Activated CD4-positive, alpha-beta T cell treated with anti-CD3 and anti-CD28 coated beads for 36 hours (primary cell): ENCODE data around the gene MKNK1. TPM values are rescaled to one million over a fixed set of nuclear protein-coding genes. Genes with fewer than 3 reads are reported as not detected.
A peak's percentile ranks its signal among the peaks of the same experiment; 100 is the strongest.

ENCODE experiments used
- ATAC-seq: fragments of 200-7000 bp; cut with Tn5 transposase; one replicate; pipeline ENCODE4 v1.10.0; 2021; ENCODE audit warnings: mild to moderate bottlenecking, moderate library complexity
- CTCF ChIA-PET: fragments of 350-600 bp; sonication (Branson Sonifier 250); formaldehyde crosslinking; loops from one replicate; lab custom pipeline; 2021; ENCODE audit warnings: antibody characterized with exemption; lab: Charles Lee
- POLR2A ChIA-PET: fragments of 350-600 bp; sonication (Branson Sonifier 250); formaldehyde crosslinking; loops from one replicate; lab custom pipeline; 2021; ENCODE audit warnings: antibody characterized with exemption, inconsistent platforms; lab: Charles Lee
- DNase-seq: peaks from one replicate; pipeline ENCODE4 v3.0.0-alpha.2; 2020
- H3K27ac Mint-ChIP-seq: one replicate; pipeline ENCODE4 v1.8.0; 2021; ENCODE audit warnings: mixed read lengths
- H3K27me3 Mint-ChIP-seq: one replicate; pipeline ENCODE4 v1.8.0; 2021; ENCODE audit warnings: mixed read lengths
- H3K36me3 Mint-ChIP-seq: one replicate; pipeline ENCODE4 v1.8.0; 2021; ENCODE audit warnings: low read depth, mixed read lengths
- H3K4me1 Mint-ChIP-seq: one replicate; pipeline ENCODE4 v1.8.0; 2021; ENCODE audit warnings: mixed read lengths
- H3K4me3 Mint-ChIP-seq: one replicate; pipeline ENCODE4 v1.8.0; 2021; ENCODE audit warnings: mild to moderate bottlenecking, moderate library complexity, mixed read lengths
- H3K9me3 Mint-ChIP-seq: one replicate; pipeline ENCODE4 v1.8.0; 2021; ENCODE audit warnings: low read depth, mixed read lengths
- intact Hi-C, 2 experiments: fragments of 100-400 bp; cut with DNase I in 1 of 2; cut with micrococcal nuclease in 1 of 2; formaldehyde crosslinking; loops; one replicate each; pipeline versions ENCODE4 v1.14.2 to v1.15.1; 2022 to 2024; cut with DNase I, micrococcal nuclease
- total RNA-seq, 2 experiments: library from RNA; stranded (reverse); gene quantifications; one replicate each; pipeline ENCODE4 v1.2.3, GENCODE V29; 2021

Gene MKNK1
- total RNA-seq, 2 experiments from 2014 or later = 27.8 to 31.0 TPM

GRCh38 chr1:46536527-46536926 lies 67.5 kb downstream of the MKNK1 start:
- ChIA-PET POLR2A (no interaction called here), CTCF (interaction anchor here (1.5 kb wide), 1 partner anchor 94 kb away, joined by 6 read pairs; no protein-coding TSS in a partner anchor)
- Mint-ChIP-seq H3K4me3 (no peak overlapping the region), H3K9me3 (no peaks in the 10 kb centered on the region), H3K36me3 (no peaks in the 10 kb centered on the region), H3K4me1 (peaks cover 9% of the 10 kb centered on the region), H3K27me3 (peaks cover 14% of the 10 kb centered on the region), H3K27ac (no peak overlapping the region)
- DNase-seq (no peak), ATAC-seq (no peak)
- intact Hi-C loops = no loop called here

GRCh38 chr1:46535063-46535462 lies 69.0 kb downstream of the MKNK1 start:
- Mint-ChIP-seq H3K9me3 (no peaks in the 10 kb centered on the region), H3K27ac (no peak overlapping the region), H3K4me1 (peaks cover 9% of the 10 kb centered on the region), H3K4me3 (no peak overlapping the region), H3K36me3 (no peaks in the 10 kb centered on the region), H3K27me3 (peaks cover 11% of the 10 kb centered on the region)
- POLR2A ChIA-PET = no interaction called here
- intact Hi-C loops = no loop called here
- CTCF ChIA-PET = interaction anchor here (0.5 to 2.6 kb wide), 12 partner anchors 9 to 197 kb away, joined by 3 to 17 read pairs (median 4); no protein-coding TSS in a partner anchor
- ATAC-seq (no peak), DNase-seq (peak; percentile 53)

- no peaks in the 10 kb centered on the region for H3K36me3 Mint-ChIP-seq
- H3K27me3 Mint-ChIP-seq = peaks cover 20% of the 10 kb centered on the region
- peak overlapping the region; percentile 62 for H3K27ac Mint-ChIP-seq
- ATAC-seq (peak; percentile 52), DNase-seq (peak; percentile 64)
- H3K4me1 Mint-ChIP-seq = peaks cover 18% of the 10 kb centered on the region
- intact Hi-C loops = loop anchor here (1.0 to 5.0 kb wide), 2 partner anchors 192 to 194 kb away; no protein-coding TSS in a partner anchor
- POLR2A ChIA-PET = no interaction called here
- CTCF ChIA-PET = interaction anchor here (0.7 to 2.6 kb wide), 9 partner anchors 10 to 401 kb away, joined by 3 to 11 read pairs (median 4); partner anchors contain the start of gene PIK3R3
- H3K9me3 Mint-ChIP-seq = no peaks in the 10 kb centered on the region
- H3K4me3 Mint-ChIP-seq = peak overlapping the region; percentile 49
Measured at GRCh38 chr1:46533179-46533864, 70.7 kb downstream of the MKNK1 start.

DNA sequence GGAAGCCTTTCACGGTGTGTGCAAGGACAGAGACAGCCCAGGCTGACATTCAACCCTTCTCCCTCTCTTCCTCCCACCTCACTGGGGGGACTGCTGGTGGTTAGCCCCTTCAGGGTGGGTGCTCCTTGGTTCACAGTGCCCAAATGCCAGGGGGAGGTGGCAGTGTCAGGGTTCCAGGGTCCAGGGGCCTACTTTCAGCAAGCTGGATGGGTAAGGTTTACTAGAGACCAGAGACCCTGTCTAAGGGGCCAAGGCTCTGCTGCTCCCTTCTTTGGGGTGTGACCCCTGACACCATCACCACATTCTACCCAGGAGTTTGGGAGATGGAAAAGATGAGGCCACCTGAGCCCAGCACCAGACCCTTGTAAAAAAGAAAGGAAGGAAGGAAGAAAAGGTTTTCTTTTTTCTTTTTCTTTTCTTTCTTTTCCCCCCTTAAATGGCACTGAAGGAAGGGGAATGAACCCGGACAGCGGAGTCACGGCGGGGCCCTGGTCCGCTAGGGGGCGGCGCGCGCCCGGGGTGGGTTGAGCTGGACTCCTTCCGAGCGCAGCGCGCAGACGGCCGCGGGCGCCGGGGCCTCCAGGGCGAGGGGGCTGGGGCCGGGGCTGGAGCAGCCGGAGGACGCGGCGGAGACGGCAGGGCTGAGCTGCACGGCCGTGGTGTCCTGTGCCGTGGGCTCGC lies 71.4 kb downstream of the MKNK1 start:
- Mint-ChIP-seq H3K4me1 (peaks cover 18% of the 10 kb centered on the region), H3K4me3 (no peak overlapping the region), H3K27me3 (peaks cover 25% of the 10 kb centered on the region), H3K36me3 (no peaks in the 10 kb centered on the region), H3K27ac (no peak overlapping the region), H3K9me3 (no peaks in the 10 kb centered on the region)
- DNase-seq (peak; percentile 82), ATAC-seq (peak; percentile 63)
- ChIA-PET CTCF (interaction anchor here (0.7 to 2.6 kb wide), 10 partner anchors 8 to 400 kb away, joined by 3 to 11 read pairs (median 4); partner anchors contain the start of gene PIK3R3), POLR2A (no interaction called here)
- intact Hi-C loops = loop anchor here (1.0 to 5.0 kb wide), 2 partner anchors 193 to 195 kb away; no protein-coding TSS in a partner anchor

- ATAC-seq (peak; percentile 51), DNase-seq (peak; percentile 47)
- no peak overlapping the region for H3K27ac Mint-ChIP-seq
- intact Hi-C loops = loop anchor here in 1 of 2 experiments (5.0 kb wide), 1 partner anchor 195 kb away; no protein-coding TSS in a partner anchor
- H3K4me3 Mint-ChIP-seq = no peak overlapping the region
- POLR2A ChIA-PET = interaction anchor here (0.5 kb wide), 1 partner anchor 60 kb away, joined by 3 read pairs; no protein-coding TSS in a partner anchor
- H3K4me1 Mint-ChIP-seq = peaks cover 18% of the 10 kb centered on the region
- H3K36me3 Mint-ChIP-seq = no peaks in the 10 kb centered on the region
- H3K9me3 Mint-ChIP-seq = no peaks in the 10 kb centered on the region
- CTCF ChIA-PET = interaction anchor here (0.9 to 2.2 kb wide), 6 partner anchors 9 to 193 kb away, joined by 3 to 8 read pairs (median 4); no protein-coding TSS in a partner anchor
- H3K27me3 Mint-ChIP-seq = peaks cover 29% of the 10 kb centered on the region
Measured at GRCh38 chr1:46532095-46532494, 72.0 kb downstream of the MKNK1 start.

- POLR2A ChIA-PET = no interaction called here
- no peak overlapping the region for H3K27ac Mint-ChIP-seq
- H3K27me3 Mint-ChIP-seq = peaks cover 32% of the 10 kb centered on the region
Measured at GRCh38 chr1:46530791-46531409, 73.2 kb downstream of the MKNK1 start.

GRCh38 chr1:46530311-46530710 lies 73.8 kb downstream of the MKNK1 start:
- Mint-ChIP-seq H3K36me3 (no peaks in the 10 kb centered on the region), H3K9me3 (no peaks in the 10 kb centered on the region), H3K4me1 (peaks cover 18% of the 10 kb centered on the region), H3K27me3 (peaks cover 36% of the 10 kb centered on the region), H3K4me3 (no peak overlapping the region), H3K27ac (no peak overlapping the region)
- ATAC-seq (no peak), DNase-seq (no peak)
- ChIA-PET POLR2A (no interaction called here), CTCF (interaction anchor here (0.9 to 6.3 kb wide), 13 partner anchors 9 to 494 kb away, joined by 3 to 115 read pairs (median 4); no protein-coding TSS in a partner anchor)
- intact Hi-C loops = loop anchor here in 1 of 2 experiments (5.0 kb wide), 1 partner anchor 197 kb away; no protein-coding TSS in a partner anchor

More at GRCh38 chr1:46530791-46531409, 73.2 kb downstream of the MKNK1 start:
- H3K4me1 Mint-ChIP-seq = peaks cover 18% of the 10 kb centered on the region
- no peaks in the 10 kb centered on the region for H3K9me3 Mint-ChIP-seq
- DNase-seq = no peak
- no peak for ATAC-seq
- no peaks in the 10 kb centered on the region for H3K36me3 Mint-ChIP-seq
- no peak overlapping the region for H3K4me3 Mint-ChIP-seq
- intact Hi-C loops = loop anchor here in 1 of 2 experiments (5.0 kb wide), 1 partner anchor 196 kb away; no protein-coding TSS in a partner anchor
- CTCF ChIA-PET = interaction anchor here (0.9 to 6.3 kb wide), 7 partner anchors 9 to 495 kb away, joined by 3 to 115 read pairs (median 6); no protein-coding TSS in a partner anchor

DNA sequence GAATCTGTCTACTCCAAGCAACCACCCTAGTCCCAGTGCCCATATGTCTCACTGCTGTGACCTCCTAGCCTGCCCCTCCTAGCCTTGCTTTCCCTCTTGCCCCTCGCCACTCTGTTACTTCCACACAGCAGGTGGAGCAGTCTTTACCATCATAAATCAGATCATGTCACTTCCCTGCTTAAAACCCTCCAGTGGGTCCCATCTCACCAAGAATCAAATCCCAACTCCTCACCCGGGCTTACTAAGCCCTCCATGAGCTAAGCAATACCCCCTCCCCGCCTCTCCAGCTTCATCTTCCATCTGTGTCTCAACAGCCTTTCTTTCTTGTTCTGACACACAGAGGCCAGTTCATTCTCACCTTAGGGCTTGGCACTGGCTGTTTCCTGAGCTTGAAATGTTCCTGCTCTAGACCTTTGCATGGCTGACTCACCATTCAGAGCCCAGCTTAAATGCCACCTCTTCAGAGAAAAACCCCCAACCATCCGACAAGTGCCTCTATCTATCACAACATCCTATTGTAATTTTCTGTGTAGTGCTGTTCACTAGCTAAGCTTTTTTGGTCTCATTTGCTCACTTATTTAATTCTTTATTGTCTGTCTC lies 74.9 kb downstream of the MKNK1 start:
- intact Hi-C loops = no loop called here
- Mint-ChIP-seq H3K36me3 (no peaks in the 10 kb centered on the region), H3K4me1 (peaks cover 18% of the 10 kb centered on the region), H3K27me3 (peaks cover 35% of the 10 kb centered on the region), H3K27ac (peak overlapping the region; percentile 32), H3K4me3 (no peak overlapping the region), H3K9me3 (no peaks in the 10 kb centered on the region)
- CTCF ChIA-PET = interaction anchor here (0.5 to 6.3 kb wide), 25 partner anchors 8 to 568 kb away, joined by 3 to 115 read pairs (median 4); no protein-coding TSS in a partner anchor
- POLR2A ChIA-PET = no interaction called here
- DNase-seq (peak; percentile 46), ATAC-seq (peak; percentile 54)

DNA sequence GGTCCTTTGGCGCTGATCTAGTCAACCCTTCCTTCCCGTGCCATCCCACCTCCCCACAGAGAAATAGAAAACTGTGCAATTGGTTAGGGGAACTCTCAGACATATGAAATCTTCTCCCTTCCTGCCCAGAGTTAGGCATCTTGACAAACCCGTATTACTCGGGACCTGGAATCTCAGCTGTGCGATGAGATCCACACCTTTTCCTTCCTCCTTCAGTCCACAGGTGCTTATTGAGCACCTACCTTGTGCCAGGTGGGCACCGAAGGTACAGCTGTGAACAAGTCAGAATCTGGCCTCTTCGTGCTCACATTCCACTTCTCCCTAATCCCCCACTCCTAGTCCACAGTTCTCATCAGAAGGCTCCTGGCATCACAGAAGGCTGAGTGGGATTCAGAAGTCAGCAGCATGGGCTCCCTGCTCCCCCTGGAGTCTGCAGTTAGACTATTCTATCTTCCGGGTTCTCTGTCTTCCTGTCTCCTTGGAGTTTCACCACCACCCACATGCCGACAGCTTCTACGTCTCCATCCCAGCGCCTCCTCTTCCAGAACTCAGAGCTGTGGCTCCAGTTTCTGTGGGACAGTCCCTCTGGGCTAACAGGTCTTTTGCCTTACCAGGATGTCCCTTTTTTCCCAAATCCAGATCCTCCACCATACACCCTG lies 75.6 kb downstream of the MKNK1 start:
- no peak overlapping the region for H3K27ac Mint-ChIP-seq
- ATAC-seq (no peak), DNase-seq (no peak)
- no peak overlapping the region for H3K4me3 Mint-ChIP-seq
- intact Hi-C loops = loop anchor here (1.0 kb wide), 4 partner anchors 51 to 122 kb away; no protein-coding TSS in a partner anchor
- ChIA-PET POLR2A (no interaction called here), CTCF (interaction anchor here (0.6 to 6.3 kb wide), 17 partner anchors 11 to 569 kb away, joined by 3 to 115 read pairs (median 6); partner anchors contain the start of genes ATPAF1 and MKNK1)
- H3K27me3 Mint-ChIP-seq = peaks cover 33% of the 10 kb centered on the region
- H3K9me3 Mint-ChIP-seq = no peaks in the 10 kb centered on the region
- H3K4me1 Mint-ChIP-seq = peaks cover 15% of the 10 kb centered on the region
- H3K36me3 Mint-ChIP-seq = no peaks in the 10 kb centered on the region
